Left ventricle myocardium inferior (tissue), 1 donor: ENCODE measurements around the gene HABP2. TPM values are rescaled to one million over a fixed set of nuclear protein-coding genes. Genes with fewer than 3 reads are reported as not detected.

Source experiments
- DNase-seq: peaks from one replicate; pipeline ENCODE4 v3.0.0-alpha.2; 2020
- H3K27ac ChIP-seq: fragments of 200-600 bp; replicated peaks from 2 replicates; pipeline ENCODE4 v1.8.0; 2021
- H3K27me3 ChIP-seq: fragments of 200-600 bp; 2 replicates; pipeline ENCODE4 v1.8.0; 2021; ENCODE audit warnings: low read depth
- H3K36me3 ChIP-seq: fragments of 200-600 bp; 2 replicates; pipeline ENCODE4 v1.8.0; 2021
- H3K4me1 ChIP-seq: fragments of 200-600 bp; 2 replicates; pipeline ENCODE4 v1.8.0; 2021
- H3K4me3 ChIP-seq: fragments of 200-600 bp; 2 replicates; pipeline ENCODE4 v1.8.0; 2021; ENCODE audit warnings: mild to moderate bottlenecking, moderate library complexity
- H3K9me3 ChIP-seq: fragments of 200-600 bp; replicated peaks from 2 replicates; pipeline ENCODE4 v1.8.0; 2021
- CTCF ChIP-seq: fragments of 200-600 bp; IDR thresholded peaks from 2 replicates; pipeline ENCODE4 v1.8.0; 2021; ENCODE audit warnings: antibody characterized with exemption, mild to moderate bottlenecking, borderline replicate concordance
- intact Hi-C: fragments of 100-400 bp; cut with micrococcal nuclease; formaldehyde crosslinking; loops from one replicate; pipeline ENCODE4 v1.11.0; 2022
- total RNA-seq: library from RNA; stranded (reverse); fragmentation: NEBNext Ultra II Directional; extraction: Animal tissue kit (Norgen Biotek cat#: 25700); gene quantifications from one replicate; pipeline ENCODE4 v1.2.1, GENCODE V29; 2021
- donor health status: DM: no; HTN: yes; CAD: no; lungs with severe emphysema.

Gene HABP2
- total RNA-seq, 1 donor from 2014 or later: not detected

DNA sequence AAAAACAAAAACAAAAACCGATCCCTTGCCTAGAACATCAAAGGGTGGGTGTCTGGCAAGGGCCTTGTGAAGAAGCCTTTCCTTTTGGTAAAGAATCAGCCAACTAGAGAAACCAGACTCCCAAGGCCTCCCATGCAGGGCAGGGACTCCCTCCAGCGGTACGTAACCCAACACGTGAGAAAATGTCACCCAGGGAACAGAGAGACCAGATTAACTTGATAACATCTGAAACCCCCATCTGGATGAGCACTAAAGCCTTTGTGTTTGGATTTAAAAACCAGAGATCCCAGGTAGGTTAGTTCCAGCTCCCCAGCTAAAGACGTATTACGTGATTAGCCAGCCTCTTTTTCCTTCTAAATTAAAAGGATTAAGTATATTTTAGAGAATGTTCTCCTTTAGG, 3.0 kb upstream of the HABP2 start:
- TF ChIP-seq CTCF: no peak
- Histone ChIP-seq H3K9me3 (no peaks in the 10 kb centered on the region), H3K4me1 (no peaks in the 10 kb centered on the region), H3K27me3 (peaks cover 25% of the 10 kb centered on the region), H3K27ac (no peak overlapping the region), H3K36me3 (no peaks in the 10 kb centered on the region), H3K4me3 (no peak overlapping the region)
- intact Hi-C loops: no loop called here
- no peak for DNase-seq

GRCh38 chr10:113550365-113550764, 2.5 kb upstream of the HABP2 start:
- no peak for TF ChIP-seq CTCF
- Histone ChIP-seq H3K27me3 (peaks cover 30% of the 10 kb centered on the region), H3K36me3 (no peaks in the 10 kb centered on the region)

DNA sequence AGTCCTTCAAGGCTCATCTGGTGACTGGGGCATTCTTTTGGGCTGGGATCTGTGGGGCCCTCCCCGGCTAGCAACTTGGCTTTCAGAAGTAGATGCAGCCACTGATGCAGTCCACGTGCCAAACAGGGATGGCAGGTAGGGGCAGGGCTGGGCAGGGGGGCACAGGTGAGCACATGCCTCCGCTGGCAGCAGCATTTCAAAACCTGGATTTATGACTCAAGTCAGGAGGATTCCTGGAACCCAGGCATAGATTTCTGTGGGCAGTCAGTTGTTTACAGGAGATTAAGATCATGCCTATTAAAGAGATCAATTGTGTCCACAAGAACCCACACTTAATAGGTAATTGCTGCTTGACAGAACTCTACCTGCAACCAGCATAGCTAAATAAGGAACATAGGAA, 839 bp upstream of the HABP2 start:
- intact Hi-C loops: no loop called here
- Histone ChIP-seq H3K4me3 (no peak overlapping the region), H3K27ac (no peak overlapping the region), H3K4me1 (peaks cover 2% of the 10 kb centered on the region), H3K36me3 (no peaks in the 10 kb centered on the region), H3K9me3 (no peaks in the 10 kb centered on the region), H3K27me3 (peaks cover 41% of the 10 kb centered on the region)
- TF ChIP-seq CTCF: no peak
- no peak for DNase-seq

More at GRCh38 chr10:113550365-113550764, 2.5 kb upstream of the HABP2 start:
- H3K9me3 ChIP-seq: no peaks in the 10 kb centered on the region
- no peak for DNase-seq
- H3K4me1 ChIP-seq: no peaks in the 10 kb centered on the region
- no peak overlapping the region for H3K4me3 ChIP-seq
- no peak overlapping the region for H3K27ac ChIP-seq
- intact Hi-C loops: no loop called here

- intact Hi-C loops: no loop called here
- no peak overlapping the region for H3K27ac ChIP-seq
- H3K4me1 ChIP-seq: peaks cover 13% of the 10 kb centered on the region
- no peak for TF ChIP-seq CTCF
- DNase-seq: no peak
- H3K9me3 ChIP-seq: no peaks in the 10 kb centered on the region
- H3K4me3 ChIP-seq: no peak overlapping the region
- H3K36me3 ChIP-seq: no peaks in the 10 kb centered on the region
- H3K27me3 ChIP-seq: peaks cover 48% of the 10 kb centered on the region
Observed at GRCh38 chr10:113553149-113553548, 296 bp downstream of the HABP2 start.

DNA sequence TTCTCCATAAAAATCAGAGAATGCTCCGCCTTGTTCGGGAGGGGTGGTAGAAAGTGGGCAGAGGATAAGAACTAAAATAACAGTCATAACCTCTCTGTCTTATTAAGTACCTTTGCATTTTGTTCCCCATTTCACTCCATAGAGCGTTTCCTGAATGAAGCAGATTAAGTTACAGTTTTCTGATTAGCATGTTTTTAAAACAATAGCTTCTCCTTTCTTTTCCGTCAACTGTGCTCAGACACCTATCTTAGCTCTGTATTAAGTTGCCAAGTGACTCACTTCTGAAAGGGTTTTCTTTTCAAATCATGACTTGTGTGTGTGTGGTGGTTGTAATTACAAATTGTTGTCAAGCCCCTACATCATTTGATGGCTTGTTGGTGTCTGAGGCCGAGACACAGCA, 1.4 kb downstream of the HABP2 start:
- intact Hi-C loops: no loop called here
- peaks cover 13% of the 10 kb centered on the region for H3K4me1 ChIP-seq
- peaks cover 59% of the 10 kb centered on the region for H3K27me3 ChIP-seq
- no peak for DNase-seq
- H3K9me3 ChIP-seq: no peaks in the 10 kb centered on the region
- H3K36me3 ChIP-seq: no peaks in the 10 kb centered on the region
- no peak overlapping the region for H3K27ac ChIP-seq
- no peak overlapping the region for H3K4me3 ChIP-seq
- TF ChIP-seq CTCF: no peak

GRCh38 chr10:113555245-113555644, 2.4 kb downstream of the HABP2 start:
- no peak for TF ChIP-seq CTCF
- H3K9me3 ChIP-seq: no peaks in the 10 kb centered on the region
- no peak overlapping the region for H3K27ac ChIP-seq
- intact Hi-C loops: no loop called here
- DNase-seq: no peak
- no peaks in the 10 kb centered on the region for H3K36me3 ChIP-seq
- peaks cover 13% of the 10 kb centered on the region for H3K4me1 ChIP-seq
- peaks cover 69% of the 10 kb centered on the region for H3K27me3 ChIP-seq
- no peak overlapping the region for H3K4me3 ChIP-seq
